Hepatocyte (in vitro differentiated cells): ENCODE results near the gene IP6K1. TPM values are rescaled to one million over a fixed set of nuclear protein-coding genes. Genes with fewer than 3 reads are reported as not detected.

Experiments
- DNase-seq: peaks from one replicate; pipeline ENCODE4 v3.0.0-alpha.2; 2016; ENCODE audit warnings: low spot score
- H2AFZ ChIP-seq: fragments of 200-600 bp; sonication (generic); 2 replicates; pipeline ENCODE4 v1.6.0; 2016; ENCODE audit warnings: antibody characterized with exemption, mild to moderate bottlenecking
- H3K27ac ChIP-seq: fragments of 200-600 bp; sonication (generic); 2 replicates; pipeline ENCODE4 v1.5.1; 2016; ENCODE audit warnings: mild to moderate bottlenecking
- H3K27me3 ChIP-seq: fragments of 200-600 bp; sonication (generic); 2 replicates; pipeline ENCODE4 v1.6.1; 2016
- H3K36me3 ChIP-seq: fragments of 200-600 bp; sonication (generic); replicated peaks from 2 replicates; pipeline ENCODE4 v1.5.1; 2016; ENCODE audit warnings: low read depth; ENCODE audit not compliant: insufficient read depth
- H3K4me1 ChIP-seq: fragments of 200-600 bp; sonication (generic); 2 replicates; pipeline ENCODE4 v1.5.1; 2016; ENCODE audit warnings: mild to moderate bottlenecking, moderate library complexity; ENCODE audit not compliant: insufficient read depth
- H3K4me2 ChIP-seq: fragments of 200-600 bp; sonication (generic); 2 replicates; pipeline ENCODE4 v1.6.0; 2016
- H3K4me3 ChIP-seq: fragments of 200-600 bp; sonication (generic); 2 replicates; pipeline ENCODE4 v1.5.1; 2016; ENCODE audit warnings: mild to moderate bottlenecking
- H3K79me2 ChIP-seq: fragments of 200-600 bp; sonication (generic); 2 replicates; pipeline ENCODE4 v1.6.0; 2017; ENCODE audit warnings: mild to moderate bottlenecking
- H3K9me2 ChIP-seq: fragments of 200-600 bp; sonication (generic); replicated peaks from 2 replicates; pipeline ENCODE4 v1.6.0; 2017; ENCODE audit warnings: mild to moderate bottlenecking; ENCODE audit not compliant: insufficient read depth
- H3K9me3 ChIP-seq: fragments of 200-600 bp; sonication (generic); 2 replicates; pipeline ENCODE4 v1.5.1; 2016; ENCODE audit warnings: low read depth, mild to moderate bottlenecking
- H4K20me1 ChIP-seq: fragments of 200-600 bp; sonication (generic); 2 replicates; pipeline ENCODE4 v1.6.0; 2016; ENCODE audit warnings: mild to moderate bottlenecking; ENCODE audit not compliant: insufficient read depth, poor library complexity, severe bottlenecking
- CTCF ChIP-seq: fragments of 200-600 bp; sonication (generic); IDR thresholded peaks from 2 replicates; pipeline ENCODE4 v1.5.1; 2016; ENCODE audit warnings: antibody characterized with exemption, mild to moderate bottlenecking; ENCODE audit not compliant: poor library complexity
- EZH2 ChIP-seq: fragments of 200-600 bp; sonication (generic); IDR thresholded peaks from 2 replicates; pipeline ENCODE4 v1.6.1; 2016; ENCODE audit warnings: antibody characterized with exemption, mild to moderate bottlenecking, borderline replicate concordance
- EZH2phosphoT487 ChIP-seq: fragments of 200-600 bp; sonication (generic); IDR thresholded peaks from one replicate; pipeline ENCODE4 v1.6.1; 2018; ENCODE audit warnings: antibody characterized with exemption, mild to moderate bottlenecking, low read depth, moderate library complexity; ENCODE audit not compliant: unreplicated experiment, severe bottlenecking
- WGBS: methylation state at CpG from one replicate; pipeline ENCODE4 v1.1.6; 2016; ENCODE audit warnings: low lambda C conversion rate; ENCODE audit errors: missing lambda C conversion rate; 5-methylcytosine and 5-hydroxymethylcytosine counted together
- polyA plus RNA-seq: library from polyadenylated mRNA; unstranded; fragments of >200 nt; fragmentation: Nextera tagmentation; extraction: Ambion mirVana; gene quantifications from 2 replicates; pipeline ENCODE4 v1.2.1, GENCODE V29; 2016
- total RNA-seq: library from RNA; depleted of rRNA; stranded (reverse); fragments of >200 nt; gene quantifications from 2 replicates; pipeline ENCODE4 v1.2.3, GENCODE V29; 2014

Gene IP6K1
- total and polyA plus RNA-seq, 2 experiments from 2014 or later: 21.6 to 32.6 TPM

- TF ChIP-seq EZH2phosphoT487 (no peak), EZH2 (no peak), CTCF (no peak)
- Histone ChIP-seq H3K9me3 (no peaks in the 10 kb centered on the region), H4K20me1 (no peaks in the 10 kb centered on the region), H2AFZ (no peak overlapping the region), H3K79me2 (no peaks in the 10 kb centered on the region), H3K36me3 (no peaks in the 10 kb centered on the region), H3K4me3 (no peak overlapping the region), H3K27ac (no peak overlapping the region), H3K4me2 (no peak overlapping the region), H3K27me3 (no peaks in the 10 kb centered on the region), H3K4me1 (no peaks in the 10 kb centered on the region), H3K9me2 (no peaks in the 10 kb centered on the region)
- WGBS: 96% methylated on average over 2 of the region's 2 CpGs
- no peak for DNase-seq
Observed at GRCh38 chr3:49681232-49681522, 105.2 kb downstream of the IP6K1 start.

DNA sequence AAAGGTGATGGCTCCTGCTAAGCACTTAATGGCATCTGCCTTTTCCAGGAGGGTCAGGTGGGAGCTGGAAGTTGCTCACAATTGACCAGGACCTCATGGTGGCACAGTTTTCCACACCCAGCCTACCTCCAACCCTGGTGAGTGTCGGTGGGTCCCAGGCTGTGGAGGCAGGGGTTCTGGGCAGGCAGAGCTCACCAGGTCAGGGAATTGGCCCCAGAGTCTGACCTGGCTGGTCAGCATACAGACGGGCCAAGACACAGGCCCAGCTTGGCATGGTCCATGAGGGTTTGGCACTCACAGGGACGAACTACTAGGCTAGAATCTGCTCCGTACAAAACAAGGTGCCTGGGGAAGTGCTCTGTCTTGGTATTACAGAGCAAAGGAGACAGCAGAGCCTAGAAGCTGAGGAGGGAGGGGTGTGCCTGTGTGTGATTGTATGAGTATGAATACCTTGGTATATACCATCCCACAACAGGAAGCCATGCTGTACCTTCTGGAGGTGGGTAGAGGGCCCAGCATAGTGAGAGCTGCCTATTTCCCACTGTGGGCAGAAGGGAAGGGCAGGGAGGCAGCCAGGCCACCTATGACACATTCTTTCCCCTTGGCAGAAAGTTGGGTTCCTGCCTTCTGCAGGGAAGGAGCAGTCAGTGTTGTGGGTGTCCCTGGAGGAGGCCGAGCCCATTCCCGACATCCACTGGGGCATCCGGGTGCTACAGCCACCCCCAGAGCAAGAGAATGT lies 105.7 kb downstream of the IP6K1 start:
- H4K20me1 ChIP-seq: no peaks in the 10 kb centered on the region
- 96% methylated on average over 7 of the region's 7 CpGs for WGBS
- H3K27me3 ChIP-seq: no peaks in the 10 kb centered on the region
- no peaks in the 10 kb centered on the region for H3K9me3 ChIP-seq
- H3K4me1 ChIP-seq: no peaks in the 10 kb centered on the region
- H3K36me3 ChIP-seq: no peaks in the 10 kb centered on the region
- TF ChIP-seq EZH2phosphoT487 (no peak), CTCF (no peak), EZH2 (no peak)
- no peak overlapping the region for H3K4me2 ChIP-seq
- H3K27ac ChIP-seq: no peak overlapping the region
- no peaks in the 10 kb centered on the region for H3K9me2 ChIP-seq
- H3K79me2 ChIP-seq: no peaks in the 10 kb centered on the region
- no peak for DNase-seq
- no peak overlapping the region for H2AFZ ChIP-seq
- H3K4me3 ChIP-seq: no peak overlapping the region

GRCh38 chr3:49675912-49676311 lies 110.4 kb downstream of the IP6K1 start:
- Histone ChIP-seq H4K20me1 (no peaks in the 10 kb centered on the region), H3K27ac (no peak overlapping the region), H3K4me3 (no peak overlapping the region), H3K4me2 (no peak overlapping the region), H3K9me2 (no peaks in the 10 kb centered on the region), H3K9me3 (no peaks in the 10 kb centered on the region), H3K79me2 (peaks cover 9% of the 10 kb centered on the region), H3K36me3 (no peaks in the 10 kb centered on the region), H3K27me3 (no peaks in the 10 kb centered on the region), H2AFZ (no peak overlapping the region), H3K4me1 (peaks cover 14% of the 10 kb centered on the region)
- TF ChIP-seq CTCF (no peak), EZH2 (no peak), EZH2phosphoT487 (no peak)
- DNase-seq: no peak
- WGBS: 97% methylated on average over 11 of the region's 11 CpGs
